AG09309 (cell line): ENCODE data around the gene CGREF1.

Experiments used
- DNase-seq: peaks from one replicate; pipeline ENCODE4 v3.0.0-alpha.2; 2010; ENCODE audit warnings: low read depth
- H3K4me3 ChIP-seq: 2 replicates; pipeline ENCODE4 v1.5.1; 2011; ENCODE audit warnings: mild to moderate bottlenecking, low read depth, low read length, moderate library complexity; ENCODE audit not compliant: control insufficient read depth
- TF ChIP-seq, protein P1 (sequence below): IDR thresholded peaks from 2 replicates; pipeline ENCODE4 v1.5.1; 2011; ENCODE audit warnings: mild to moderate bottlenecking, low read depth, low read length, inconsistent platforms; ENCODE audit not compliant: insufficient read depth, control insufficient read depth; ENCODE audit errors: missing control alignments

CGREF1 gene

DNA sequence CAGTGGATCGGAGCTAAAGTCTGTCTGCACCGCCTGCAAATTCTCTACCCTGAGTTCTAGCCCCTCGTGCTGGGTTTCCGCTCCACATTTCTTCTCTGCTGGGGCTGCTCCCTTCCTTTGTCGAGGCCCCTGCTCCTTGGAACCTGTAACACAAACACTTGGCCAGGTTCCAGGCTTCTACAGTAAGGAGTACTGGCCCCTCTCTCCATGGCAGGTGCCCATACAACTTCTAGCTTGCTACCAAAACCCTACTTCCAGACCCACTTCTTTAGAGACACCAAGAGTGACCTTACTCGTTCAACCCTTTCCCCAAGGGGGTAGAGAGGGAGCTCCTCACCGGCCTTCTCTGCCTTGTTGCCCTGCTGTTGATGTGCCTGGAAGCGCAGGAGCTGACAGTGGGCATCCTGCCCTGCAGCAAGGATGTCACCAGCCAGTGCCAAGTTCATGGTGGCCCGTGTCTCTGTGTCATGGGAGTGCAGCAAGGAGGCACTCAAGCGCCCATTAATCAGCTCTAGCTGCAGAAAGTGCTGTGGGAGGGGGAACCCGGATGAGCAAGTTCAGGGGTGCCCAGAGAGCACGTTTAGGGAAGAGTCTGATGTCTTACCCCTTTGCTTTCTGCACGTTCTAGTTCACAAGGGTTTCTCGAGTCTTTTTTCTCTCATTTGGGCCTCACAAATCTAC lies 14.4 kb upstream of the CGREF1 start:
- H3K4me3 ChIP-seq = peak overlapping the region; percentile 94
- TF ChIP-seq, protein P1, sequence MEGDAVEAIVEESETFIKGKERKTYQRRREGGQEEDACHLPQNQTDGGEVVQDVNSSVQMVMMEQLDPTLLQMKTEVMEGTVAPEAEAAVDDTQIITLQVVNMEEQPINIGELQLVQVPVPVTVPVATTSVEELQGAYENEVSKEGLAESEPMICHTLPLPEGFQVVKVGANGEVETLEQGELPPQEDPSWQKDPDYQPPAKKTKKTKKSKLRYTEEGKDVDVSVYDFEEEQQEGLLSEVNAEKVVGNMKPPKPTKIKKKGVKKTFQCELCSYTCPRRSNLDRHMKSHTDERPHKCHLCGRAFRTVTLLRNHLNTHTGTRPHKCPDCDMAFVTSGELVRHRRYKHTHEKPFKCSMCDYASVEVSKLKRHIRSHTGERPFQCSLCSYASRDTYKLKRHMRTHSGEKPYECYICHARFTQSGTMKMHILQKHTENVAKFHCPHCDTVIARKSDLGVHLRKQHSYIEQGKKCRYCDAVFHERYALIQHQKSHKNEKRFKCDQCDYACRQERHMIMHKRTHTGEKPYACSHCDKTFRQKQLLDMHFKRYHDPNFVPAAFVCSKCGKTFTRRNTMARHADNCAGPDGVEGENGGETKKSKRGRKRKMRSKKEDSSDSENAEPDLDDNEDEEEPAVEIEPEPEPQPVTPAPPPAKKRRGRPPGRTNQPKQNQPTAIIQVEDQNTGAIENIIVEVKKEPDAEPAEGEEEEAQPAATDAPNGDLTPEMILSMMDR = no peak
- DNase-seq = no peak

DNA sequence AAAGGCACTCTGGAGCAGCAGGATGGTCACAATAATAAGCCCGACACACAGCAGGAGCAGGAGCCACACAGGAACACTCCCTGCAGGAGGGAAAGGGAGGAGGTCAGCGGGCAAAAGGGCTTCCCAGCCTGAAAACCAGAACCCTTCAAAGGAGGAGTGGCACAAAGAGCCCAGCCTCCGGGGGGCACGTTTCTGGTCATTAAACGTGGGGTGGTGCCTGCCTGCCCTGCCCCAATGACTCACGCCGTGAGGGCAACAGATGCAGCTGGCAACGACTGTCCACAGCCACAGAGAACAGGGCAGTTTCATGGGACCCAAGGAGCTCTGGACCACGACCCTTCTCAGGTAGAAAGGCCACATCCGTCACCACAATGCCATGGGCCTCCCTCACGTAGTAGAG lies 12.5 kb upstream of the CGREF1 start:
- TF ChIP-seq, protein P1 = no peak
- DNase-seq = no peak
- no peak overlapping the region for H3K4me3 ChIP-seq

DNA sequence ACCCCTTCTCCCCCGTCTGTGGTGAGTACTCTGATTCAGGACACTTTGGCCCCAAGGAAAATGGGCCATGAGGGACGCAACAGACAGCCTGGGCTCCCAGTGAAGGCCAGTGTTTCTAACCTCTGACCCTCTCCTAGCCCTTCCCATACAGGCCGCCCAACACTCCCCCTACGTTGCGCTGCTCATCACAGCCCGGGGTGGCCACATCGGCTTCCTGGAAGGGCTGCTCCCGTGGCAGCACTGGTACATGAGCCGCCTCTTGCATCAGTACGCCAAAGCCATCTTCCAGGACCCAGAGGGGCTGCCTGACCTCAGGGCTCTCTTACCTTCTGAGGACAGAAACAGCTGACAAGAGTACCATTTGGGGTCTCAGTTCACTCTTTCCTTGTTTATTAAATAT lies 11.5 kb upstream of the CGREF1 start:
- DNase-seq = no peak
- H3K4me3 ChIP-seq = no peak overlapping the region
- TF ChIP-seq, protein P1 = no peak

DNA sequence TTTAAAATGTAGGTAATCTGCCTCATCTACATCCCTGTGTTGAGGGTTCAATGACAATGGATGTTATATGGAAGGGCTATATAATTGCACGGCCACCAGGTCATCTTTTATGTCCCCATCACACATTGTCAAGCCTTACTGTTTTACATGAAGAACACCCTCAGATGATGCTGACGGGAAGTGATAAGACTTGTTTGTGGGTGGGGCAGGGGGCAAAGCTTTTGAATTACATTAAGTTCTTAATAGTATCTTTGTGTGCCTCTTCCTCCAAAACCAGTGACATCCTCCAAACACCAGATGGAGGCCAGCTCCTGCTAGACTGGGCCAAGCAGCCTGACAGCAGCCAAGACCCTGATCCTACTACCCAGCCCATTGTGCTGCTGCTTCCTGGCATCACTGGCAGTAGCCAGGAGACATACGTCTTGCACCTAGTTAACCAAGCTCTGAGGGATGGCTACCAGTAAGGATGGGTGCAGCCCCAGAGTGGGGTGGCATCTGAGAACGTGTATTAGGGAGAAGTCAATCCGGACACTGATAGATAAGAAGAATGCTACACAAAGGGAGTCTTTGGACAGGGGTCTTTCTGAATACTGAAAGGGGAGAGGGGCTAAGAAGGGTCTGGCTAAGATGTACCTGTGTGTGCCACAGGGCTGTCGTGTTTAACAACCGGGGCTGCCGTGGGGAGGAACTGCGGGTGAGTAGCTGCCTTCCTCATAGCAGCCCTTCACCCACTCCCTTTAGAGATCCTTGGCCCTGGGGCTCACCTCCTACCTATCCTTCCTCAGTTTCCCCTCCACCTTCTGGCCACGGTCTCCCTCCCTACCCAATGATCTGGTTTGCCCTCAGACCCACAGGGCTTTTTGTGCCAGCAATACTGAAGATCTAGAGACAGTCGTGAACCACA lies 10.0 kb upstream of the CGREF1 start:
- TF ChIP-seq, protein P1 = no peak
- no peak for DNase-seq
- H3K4me3 ChIP-seq = no peak overlapping the region

DNA sequence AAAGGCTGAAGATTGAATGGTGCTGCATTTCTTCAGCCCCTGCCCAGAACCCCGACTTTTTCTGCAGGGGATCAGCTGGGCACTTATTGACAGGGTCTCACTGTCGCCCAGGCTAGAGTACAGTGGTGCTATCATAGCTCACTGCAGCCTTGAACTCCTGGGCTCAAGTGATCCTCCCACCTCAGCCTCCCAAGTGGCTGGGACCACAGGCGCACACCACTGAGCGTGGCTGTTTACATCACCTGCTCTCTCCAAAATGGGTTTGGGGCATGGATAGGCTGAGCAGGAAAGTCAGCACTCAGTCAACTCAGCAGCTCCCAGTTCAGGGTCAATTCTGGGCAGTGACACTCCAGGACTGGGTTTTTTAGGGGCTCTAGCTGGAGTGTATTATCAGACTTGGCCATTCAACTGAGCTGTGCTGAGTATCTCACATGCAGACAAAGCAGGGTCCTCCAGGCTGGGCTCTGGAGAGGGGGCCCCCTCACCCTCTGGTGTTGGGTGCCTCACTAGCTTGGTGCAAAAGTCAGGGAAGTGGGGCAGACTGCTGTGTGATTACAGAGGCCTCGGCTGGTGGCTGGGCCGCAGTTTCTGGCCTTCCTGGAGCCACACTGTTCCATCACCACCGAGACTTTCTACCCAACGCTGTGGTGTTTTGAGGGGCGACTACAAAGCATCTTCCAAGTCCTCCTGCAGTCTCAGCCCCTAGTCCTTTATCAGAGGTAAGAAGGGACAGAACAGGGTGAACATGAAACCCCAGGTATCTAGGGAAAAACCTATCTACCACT lies 9.1 kb upstream of the CGREF1 start:
- DNase-seq = no peak
- TF ChIP-seq, protein P1 = no peak
- H3K4me3 ChIP-seq = no peak overlapping the region

DNA sequence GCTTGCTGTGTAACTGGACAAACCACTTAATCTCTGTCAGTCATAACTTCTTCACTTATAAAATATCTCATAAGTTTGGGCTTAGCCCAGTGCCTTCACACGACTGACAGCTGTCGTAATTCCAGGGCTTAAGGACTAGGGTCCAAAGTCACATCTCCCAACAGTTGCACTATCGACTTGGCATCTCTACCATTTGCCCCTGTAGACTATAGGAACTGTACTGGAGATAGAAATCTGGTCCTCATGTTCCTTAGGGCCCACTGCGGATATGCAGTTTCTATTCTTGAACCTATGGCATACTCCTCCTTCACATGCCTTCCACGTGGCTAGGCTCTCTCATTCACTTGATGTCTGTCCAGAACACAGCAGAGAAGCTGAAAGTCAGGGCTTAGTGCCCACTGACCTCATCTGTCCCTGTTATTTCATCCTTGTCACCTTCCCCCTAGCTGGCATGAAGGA lies 7.4 kb upstream of the CGREF1 start:
- H3K4me3 ChIP-seq = no peak overlapping the region
- no peak for DNase-seq
- TF ChIP-seq, protein P1 = no peak
